Neural progenitor cell (in vitro differentiated cells): ENCODE measurements around the gene RAD51B.

ENCODE experiments used
- CTCF ChIP-seq: fragments of 200-600 bp; sonication (generic); IDR thresholded peaks from 2 replicates; pipeline ENCODE4 v1.5.1; 2017; ENCODE audit warnings: antibody characterized with exemption, mild to moderate bottlenecking
- EZH2 ChIP-seq: fragments of 200-600 bp; sonication (generic); IDR thresholded peaks from 2 replicates; pipeline ENCODE4 v1.6.1; 2017; ENCODE audit warnings: antibody characterized with exemption, mild to moderate bottlenecking, moderate library complexity
- EZH2phosphoT487 ChIP-seq: fragments of 200-600 bp; sonication (generic); IDR thresholded peaks from 2 replicates; pipeline ENCODE4 v1.6.1; 2017; ENCODE audit warnings: antibody characterized with exemption

DNA sequence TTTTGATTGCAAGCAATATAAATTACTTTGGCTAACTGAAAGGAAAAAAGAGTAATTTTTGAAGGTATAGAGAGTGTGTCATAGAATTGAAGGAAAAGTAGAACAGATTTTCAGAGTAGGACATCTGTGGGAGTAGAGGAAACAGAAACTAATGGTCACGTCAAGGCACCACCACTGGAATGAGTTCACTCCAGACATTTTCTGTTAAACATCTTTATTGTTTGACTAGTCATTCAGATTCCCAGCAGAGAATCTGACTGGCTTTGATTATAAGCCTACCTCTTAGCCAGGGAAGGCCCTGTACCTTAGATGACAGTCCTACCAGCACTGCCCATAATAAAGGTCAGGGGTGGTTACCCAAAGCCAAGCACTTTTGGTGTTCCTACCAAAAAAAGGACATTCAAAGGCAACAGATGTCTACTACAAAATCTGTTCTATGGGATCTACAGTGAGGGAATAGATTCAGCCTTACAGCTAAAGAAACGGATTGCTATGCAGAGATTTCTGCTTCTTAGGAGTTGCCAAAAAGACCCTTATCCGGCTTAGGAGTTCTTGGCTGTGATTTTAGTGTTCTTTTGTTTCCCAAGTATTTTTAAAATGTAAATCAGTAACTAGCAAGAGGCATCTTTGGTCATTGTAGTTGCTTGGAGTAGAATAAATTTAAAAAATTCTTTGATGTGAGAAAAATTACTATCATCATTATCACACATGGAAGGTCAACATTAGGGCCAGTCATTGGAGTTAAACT, 410.8 kb downstream of the RAD51B start:
- TF ChIP-seq CTCF, result no peak
- TF ChIP-seq EZH2, result no peak
- no peak for TF ChIP-seq EZH2phosphoT487
